ENCODE results near the gene CADM2.

GRCh38 chr3:85142626-85143025 is 183.8 kb downstream of the CADM2 start:
- TF ChIP-seq POLR2A (IDR thresholded peaks at IDR 0.05; ENCODE audit: low read length) (no peak), GATA1 (IDR thresholded peaks at IDR 0.05; ENCODE audit: low read depth, low read length) (no peak)

All from erythroblast (primary cell).